Prostate gland (tissue), 2 donors: ENCODE data around the gene ATP13A1. TPM values are rescaled to one million over a fixed set of nuclear protein-coding genes. Genes with fewer than 3 reads are reported as not detected.
"Not testable (repeated sequence)": the region's sequence is repeated elsewhere in the genome, so short reads cannot be mapped to it uniquely, and the experiment has no call there.

Experiments used
- DNase-seq: peaks from one replicate; pipeline ENCODE4 v3.0.0-alpha.2; 2019; ENCODE audit warnings: low spot score
- H3K27ac ChIP-seq, 2 donors: fragments of 200-600 bp; sonication (generic); 2 replicates each; pipeline ENCODE4 v1.5.1; 2017 to 2019
- H3K27me3 ChIP-seq: fragments of 200-600 bp; sonication (generic); replicated peaks from 2 replicates; pipeline ENCODE4 v1.5.1; 2019; ENCODE audit not compliant: insufficient read depth
- H3K36me3 ChIP-seq, 2 donors: fragments of 200-600 bp; sonication (generic); 1 replicate in 1 of 2; 2 replicates in 1 of 2; pipeline versions ENCODE4 v1.5.1 to v1.8.1; 2017 to 2019
- H3K4me1 ChIP-seq: fragments of 200-600 bp; sonication (generic); replicated peaks from 2 replicates; pipeline ENCODE4 v1.5.1; 2019
- H3K4me3 ChIP-seq, 2 donors: fragments of 200-600 bp; sonication (generic); 2 replicates each; pipeline ENCODE4 v1.5.1; 2017 to 2019
- H3K9me3 ChIP-seq: fragments of 200-600 bp; sonication (generic); 2 replicates; pipeline ENCODE4 v1.5.1; 2017
- CTCF ChIP-seq, 4 experiments: fragments of 200-600 bp in 2 of 4; fragments of 450-650 bp in 2 of 4; sonication (generic) in 2 of 4; IDR thresholded peaks; 1 replicate in 3 of 4; 2 replicates in 1 of 4; pipeline ENCODE4 v1.5.1; 2016 to 2019; ENCODE audit warnings: antibody characterized with exemption in 4 of 4, mild to moderate bottlenecking in 2 of 4, moderate library complexity in 2 of 4
- POLR2A ChIP-seq: fragments of 450-650 bp; IDR thresholded peaks from one replicate; pipeline ENCODE4 v1.6.1; 2016; ENCODE audit warnings: antibody characterized with exemption, mild to moderate bottlenecking
- POLR2AphosphoS5 ChIP-seq: sonication (generic); formaldehyde crosslinking; IDR thresholded peaks from one replicate; pipeline ENCODE4 v1.6.1; 2017; ENCODE audit warnings: antibody characterized with exemption
- WGBS: methylation state at CpG from one replicate; pipeline ENCODE4 v1.1.5; 2018; 5-methylcytosine and 5-hydroxymethylcytosine counted together
- intact Hi-C: fragments of 100-400 bp; cut with DNase I; formaldehyde crosslinking; loops from one replicate; pipeline ENCODE4 v1.14.2; 2022
- small RNA-seq, 2 donors: library from RNA; depleted of rRNA; stranded (forward); fragments of <200 nt; gene quantifications; one replicate each; pipeline ENCODE3, GENCODE V24; 2016
- total RNA-seq, 2 donors: library from RNA; depleted of rRNA; stranded (reverse); fragments of >200 nt; gene quantifications; one replicate each; pipeline ENCODE4 v1.1.0, GENCODE V29; 2016

The ATP13A1 gene
- total RNA-seq, 2 donors from 2014 or later, result 227 to 315 TPM

DNA sequence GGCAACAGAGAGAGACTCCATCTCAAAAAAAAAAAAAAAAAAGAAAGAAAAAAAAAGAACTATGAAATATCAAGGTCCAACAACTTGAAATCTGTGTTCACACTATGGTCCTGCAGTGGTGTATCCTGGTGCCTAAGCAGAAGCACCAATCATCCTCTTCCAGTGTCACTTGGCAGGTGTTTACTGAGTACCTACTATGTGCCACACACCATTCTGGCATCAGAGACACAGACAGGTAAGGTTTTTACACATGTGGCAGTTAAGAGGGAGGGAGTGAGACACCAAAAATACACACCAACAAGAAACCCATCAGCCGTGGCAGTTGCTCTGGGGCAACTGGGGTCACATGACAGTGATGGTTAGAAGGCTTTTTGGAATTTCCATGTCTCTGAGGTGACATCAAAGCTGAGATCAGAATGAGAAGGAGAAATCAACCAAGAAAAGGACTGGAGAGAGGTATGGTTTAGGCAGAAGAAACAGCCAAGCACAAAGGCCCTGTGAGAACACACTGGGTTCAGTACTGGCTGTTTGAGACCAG lies 62.6 kb downstream of the ATP13A1 start:
- Histone ChIP-seq H3K27me3 (no peaks in the 10 kb centered on the region), H3K36me3 (no peaks in the 10 kb centered on the region), H3K4me1 (no peaks in the 10 kb centered on the region), H3K27ac (no peak overlapping the region), H3K9me3 (no peaks in the 10 kb centered on the region), H3K4me3 (no peak overlapping the region)
- intact Hi-C loops, result no loop called here
- DNase-seq, result no peak
- no peak for TF ChIP-seq POLR2A
- TF ChIP-seq POLR2AphosphoS5, result no peak
- TF ChIP-seq CTCF (IDR thresholded peaks at IDR 0.05), result no peak
- 89% methylated on average over 1 of the region's 1 CpG for WGBS

DNA sequence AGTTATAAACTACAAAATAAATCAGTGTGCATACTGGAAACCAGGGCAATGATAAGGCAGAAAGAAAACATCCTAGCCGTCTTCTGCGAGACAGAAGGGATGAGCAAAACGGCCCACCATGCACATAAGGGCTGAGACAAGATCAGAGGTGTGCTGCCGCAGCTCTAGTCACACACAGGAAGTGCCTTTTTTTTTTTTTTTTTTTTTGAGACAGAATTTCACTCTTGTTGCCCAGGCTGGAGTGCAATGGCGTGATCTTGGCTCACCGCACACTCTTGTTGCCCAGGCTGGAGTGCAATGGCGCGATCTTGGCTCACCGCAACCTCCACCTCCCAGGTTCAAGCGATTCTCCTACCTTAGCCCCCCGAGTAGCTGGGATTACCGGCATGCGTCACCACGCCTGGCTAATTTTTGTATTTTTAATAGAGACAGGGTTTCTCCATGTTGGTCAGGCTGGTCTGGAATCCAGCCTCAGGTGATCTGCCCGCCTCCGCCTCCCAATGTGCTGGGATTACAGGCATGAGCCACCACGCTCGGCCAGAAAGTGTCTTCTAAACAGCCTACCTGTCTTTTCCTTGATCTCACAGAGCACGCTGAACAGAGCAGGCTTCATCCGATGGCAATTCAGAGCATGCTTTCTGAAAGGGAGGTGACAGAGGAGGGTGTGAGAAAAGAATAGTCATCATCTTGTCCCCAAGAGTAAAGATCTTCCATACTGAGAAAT lies 64.6 kb downstream of the ATP13A1 start:
- H3K27me3 ChIP-seq, DNase-seq, H3K27ac ChIP-seq, H3K9me3 ChIP-seq, H3K4me1 ChIP-seq, intact Hi-C loops, H3K4me3 ChIP-seq, H3K36me3 ChIP-seq: not testable (repeated sequence)
- whole genome bisulfite sequencing, result 91% methylated on average over 20 of the region's 20 CpGs

GRCh38 chr19:19597809-19598306 lies 65.6 kb downstream of the ATP13A1 start:
- intact Hi-C loops, result no loop called here
- H3K27ac ChIP-seq, result no peak overlapping the region
- no peak for TF ChIP-seq POLR2AphosphoS5
- TF ChIP-seq POLR2A, result no peak
- no peak for TF ChIP-seq CTCF (IDR thresholded peaks at IDR 0.05)

More at GRCh38 chr19:19597809-19598306, 65.6 kb downstream of the ATP13A1 start:
- no peaks in the 10 kb centered on the region for H3K9me3 ChIP-seq
- H3K27me3 ChIP-seq, result no peaks in the 10 kb centered on the region
- no peak for DNase-seq
- H3K36me3 ChIP-seq, result no peaks in the 10 kb centered on the region
- WGBS, result 88% methylated on average over 8 of the region's 8 CpGs
- H3K4me3 ChIP-seq, result no peak overlapping the region
- H3K4me1 ChIP-seq, result no peaks in the 10 kb centered on the region

Small RNAs within 50 kb of the gene (small RNA-seq; reads per million reads assigned to genes)
- gene AC011458.2, result 0 reads per million in 2 donors

Other genes with a start within 250 kb of the ATP13A1 start
- gene TSSK6, start 148.1 kb downstream of the ATP13A1 start, total RNA-seq, result 10 to 100 TPM in 1 of 2 donors, 1 to 10 TPM in 1; 7.3 to 22.3 TPM
- gene NDUFA13, start 147.5 kb downstream of the ATP13A1 start, total RNA-seq, result 10 to 100 TPM; 46.0 to 57.4 TPM
- 10 to 100 TPM in 1 of 2 donors, 1 to 10 TPM in 1; 8.1 to 19.3 TPM for gene YJEFN3, start 134.8 kb downstream of the ATP13A1 start, total RNA-seq
- gene CILP2, start 125.4 kb downstream of the ATP13A1 start, total RNA-seq, result 1 to 10 TPM in 1 of 2 donors, under 1 TPM in 1; 0.68 to 3.7 TPM
- gene PBX4, start 45.0 kb downstream of the ATP13A1 start, total RNA-seq, result 10 to 100 TPM in 1 of 2 donors, 1 to 10 TPM in 1; 2.6 to 10.6 TPM
- gene LPAR2, start 35.5 kb downstream of the ATP13A1 start, total RNA-seq, result 100 to 1,000 TPM in 1 of 2 donors, 10 to 100 TPM in 1; 39.7 to 167 TPM
- gene GMIP, start 20.0 kb downstream of the ATP13A1 start, total RNA-seq, result 10 to 100 TPM; 10.2 to 11.6 TPM
- 1 to 10 TPM; 4.1 to 7.1 TPM for gene ZNF101, start 5.2 kb upstream of the ATP13A1 start, total RNA-seq
- 1 to 10 TPM; 9.5 to 9.9 TPM for gene ZNF14, start 69.4 kb upstream of the ATP13A1 start, total RNA-seq
- gene ZNF506, start 158.1 kb upstream of the ATP13A1 start, total RNA-seq, result 10 to 100 TPM; 35.7 to 37.2 TPM
- gene ZNF253, start 202.2 kb upstream of the ATP13A1 start, total RNA-seq, result 10 to 100 TPM; 10.6 to 20.0 TPM
- gene ZNF93, start 237.3 kb upstream of the ATP13A1 start, total RNA-seq, result 1 to 10 TPM; 6.1 to 7.6 TPM